ENCODE results near the gene CEP70. TPM values are rescaled to one million over a fixed set of nuclear protein-coding genes. Genes with fewer than 3 reads are reported as not detected.

CEP70 gene
- total RNA-seq, 1 experiment from 2014 or later: 64.5 TPM

- in situ Hi-C loops (cut with HindIII; ENCODE audit: low pct_unique_long_range_greater_than_20kb, low sequenced_read_pairs) (no loop called here), intact Hi-C loops (cut with micrococcal nuclease; ENCODE audit: unreplicated experiment) (no loop called here)
- no TSS peak for BruUV-seq (replicated peaks)
- TF ChIP-seq POLR2AphosphoS5 (IDR thresholded peaks at IDR 0.05; ENCODE audit: low read depth, low read length) (no peak), SIN3A (IDR thresholded peaks at IDR 0.05; ENCODE audit: borderline replicate concordance, insufficient read depth, low read depth, low read length) (no peak), TCF7L2 (IDR thresholded peaks at IDR 0.05; ENCODE audit: low read depth, low read length) (no peak), CTCF (IDR thresholded peaks at IDR 0.05) (no peak), REST (IDR thresholded peaks at IDR 0.05; ENCODE audit: insufficient read depth in 1 of 2, low read depth in 2 of 2, low read length in 1 of 2) (no peak)
- Histone ChIP-seq H3K36me3 (ENCODE audit: control insufficient read depth, insufficient read depth, low read length) (no peaks in the 10 kb centered on the region), H3K4me1 (ENCODE audit: control insufficient read depth, insufficient read depth, low read length) (no peaks in the 10 kb centered on the region), H3K9me3 (ENCODE audit: control insufficient read depth, insufficient read depth, low read depth, low read length) (no peaks in the 10 kb centered on the region), H3K27ac (ENCODE audit: low read length) (no peak overlapping the region), H3K4me3 (ENCODE audit: low read depth in 2 of 2, low read length in 2 of 2) (no peak overlapping the region), H3K27me3 (ENCODE audit: control insufficient read depth, insufficient read depth, low read length) (no peaks in the 10 kb centered on the region)
- POLR2A ChIA-PET: interaction anchor here (0.6 kb wide), 2 partner anchors 64 to 118 kb away, joined by 3 to 7 read pairs; no protein-coding TSS in a partner anchor
- DNase-seq (ENCODE audit: low read depth, low spot score) (no peak), ATAC-seq (no peak)
- CTCF ChIA-PET: no interaction called here
These were observed 128.6 kb downstream of the CEP70 start for GRCh38 chr3:138465451-138465850.

GRCh38 chr3:138464491-138464860, 129.6 kb downstream of the CEP70 start:
- POLR2A ChIA-PET: no interaction called here
- no peak for DNase-seq (ENCODE audit: low read depth, low spot score)
- no peak for ATAC-seq
- TF ChIP-seq REST (IDR thresholded peaks at IDR 0.05; ENCODE audit: insufficient read depth in 1 of 2, low read depth in 2 of 2, low read length in 1 of 2) (no peak), TCF7L2 (IDR thresholded peaks at IDR 0.05; ENCODE audit: low read depth, low read length) (no peak), SIN3A (IDR thresholded peaks at IDR 0.05; ENCODE audit: borderline replicate concordance, insufficient read depth, low read depth, low read length) (no peak), POLR2AphosphoS5 (IDR thresholded peaks at IDR 0.05; ENCODE audit: low read depth, low read length) (no peak)
- Histone ChIP-seq H3K27ac (ENCODE audit: low read length) (no peak overlapping the region), H3K36me3 (ENCODE audit: control insufficient read depth, insufficient read depth, low read length) (no peaks in the 10 kb centered on the region), H3K9me3 (ENCODE audit: control insufficient read depth, insufficient read depth, low read depth, low read length) (no peaks in the 10 kb centered on the region), H3K4me1 (ENCODE audit: control insufficient read depth, insufficient read depth, low read length) (no peaks in the 10 kb centered on the region), H3K4me3 (ENCODE audit: low read depth in 2 of 2, low read length in 2 of 2) (no peak overlapping the region), H3K27me3 (ENCODE audit: control insufficient read depth, insufficient read depth, low read length) (no peaks in the 10 kb centered on the region)
- CTCF ChIA-PET: no interaction called here
- intact Hi-C loops (cut with micrococcal nuclease; ENCODE audit: unreplicated experiment) (no loop called here), in situ Hi-C loops (cut with HindIII; ENCODE audit: low pct_unique_long_range_greater_than_20kb, low sequenced_read_pairs) (no loop called here)
- BruUV-seq (replicated peaks): no TSS peak
